Liver (tissue), 3 donors: Measurements from ENCODE around the gene KCNQ5.

Experiments
- CTCF ChIP-seq: fragments of 150-350 bp; IDR thresholded peaks from 2 replicates; pipeline ENCODE4 v1.5.1; 2017; ENCODE audit warnings: improper control_type of control experiment, low read depth, low read length; ENCODE audit not compliant: missing input control
- JUND ChIP-seq, 2 donors: IDR thresholded peaks; 2 replicates each; pipeline ENCODE4 v1.6.1; 2016; ENCODE audit warnings: antibody characterized with exemption in 2 of 2
- NR2F2 ChIP-seq: IDR thresholded peaks from 2 replicates; pipeline ENCODE4 v1.6.1; 2016; ENCODE audit warnings: antibody characterized with exemption
- TAF1 ChIP-seq: conservative IDR thresholded peaks from 2 replicates; pipeline ENCODE4 v1.6.1; 2016; ENCODE audit warnings: antibody characterized with exemption, mild to moderate bottlenecking
- donor health status: healthy.
- donor health status: healthy.

GRCh38 chr6:72950114-72950860 is 328.4 kb downstream of the KCNQ5 start:
- no peak for TF ChIP-seq NR2F2
- no peak for TF ChIP-seq CTCF
- TF ChIP-seq TAF1, result no peak
- no peak for TF ChIP-seq JUND (IDR thresholded peaks at IDR 0.05)
